ENCODE data around the gene TM4SF5. TPM values are rescaled to one million over a fixed set of nuclear protein-coding genes. Genes with fewer than 3 reads are reported as not detected.

The TM4SF5 gene
- polyA plus RNA-seq, 1 donor from 2014 or later, result not detected

DNA sequence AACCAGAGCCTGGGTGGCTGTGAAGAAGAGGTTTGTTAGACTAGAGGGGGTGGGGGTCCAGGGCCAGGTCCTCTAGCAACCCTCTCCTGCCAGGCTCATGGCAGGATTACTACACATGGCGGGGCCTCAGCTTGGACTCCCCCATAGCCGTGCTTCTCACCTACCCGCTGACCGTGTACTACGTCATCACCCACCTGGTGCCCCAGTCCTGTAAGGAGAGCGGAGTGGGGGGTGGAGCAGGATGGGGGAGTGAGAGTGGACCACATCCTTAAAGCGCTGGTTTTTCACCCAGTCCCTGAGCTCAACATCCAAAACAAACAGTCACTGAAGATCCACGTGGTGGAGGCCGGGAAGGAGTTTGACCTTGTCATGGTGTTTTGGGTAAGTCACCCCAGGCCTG is 27.8 kb upstream of the TM4SF5 start:
- H3K4me2 ChIP-seq (ENCODE audit: low read length), result no peak overlapping the region
- no peak overlapping the region for H3K4me3 ChIP-seq (ENCODE audit: low read length)
- no peaks in the 10 kb centered on the region for H3K9me3 ChIP-seq (ENCODE audit: low read length)
- no peaks in the 10 kb centered on the region for H4K20me1 ChIP-seq (ENCODE audit: insufficient read depth)
- TF ChIP-seq MXI1 (conservative IDR thresholded peaks at IDR 0.05; ENCODE audit: poor library complexity, severe bottlenecking), result no peak
- no peak for TF ChIP-seq CTCF (IDR thresholded peaks at IDR 0.05; ENCODE audit: poor library complexity, severe bottlenecking)
- no peak for TF ChIP-seq RAD21 (conservative IDR thresholded peaks at IDR 0.05)
- TF ChIP-seq TAF1 (IDR thresholded peaks at IDR 0.05; ENCODE audit: low read depth), result no peak
- no peak for TF ChIP-seq EZH2 (IDR thresholded peaks at IDR 0.05; ENCODE audit: borderline replicate concordance, insufficient read depth, low read length, poor library complexity, severe bottlenecking)
- TF ChIP-seq EP300 (conservative IDR thresholded peaks at IDR 0.05; ENCODE audit: poor library complexity, severe bottlenecking), result no peak
- TF ChIP-seq SMC3 (conservative IDR thresholded peaks at IDR 0.05; ENCODE audit: poor library complexity), result no peak
- TF ChIP-seq POLR2AphosphoS5 (IDR thresholded peaks at IDR 0.05), result no peak
- TF ChIP-seq, protein P1, sequence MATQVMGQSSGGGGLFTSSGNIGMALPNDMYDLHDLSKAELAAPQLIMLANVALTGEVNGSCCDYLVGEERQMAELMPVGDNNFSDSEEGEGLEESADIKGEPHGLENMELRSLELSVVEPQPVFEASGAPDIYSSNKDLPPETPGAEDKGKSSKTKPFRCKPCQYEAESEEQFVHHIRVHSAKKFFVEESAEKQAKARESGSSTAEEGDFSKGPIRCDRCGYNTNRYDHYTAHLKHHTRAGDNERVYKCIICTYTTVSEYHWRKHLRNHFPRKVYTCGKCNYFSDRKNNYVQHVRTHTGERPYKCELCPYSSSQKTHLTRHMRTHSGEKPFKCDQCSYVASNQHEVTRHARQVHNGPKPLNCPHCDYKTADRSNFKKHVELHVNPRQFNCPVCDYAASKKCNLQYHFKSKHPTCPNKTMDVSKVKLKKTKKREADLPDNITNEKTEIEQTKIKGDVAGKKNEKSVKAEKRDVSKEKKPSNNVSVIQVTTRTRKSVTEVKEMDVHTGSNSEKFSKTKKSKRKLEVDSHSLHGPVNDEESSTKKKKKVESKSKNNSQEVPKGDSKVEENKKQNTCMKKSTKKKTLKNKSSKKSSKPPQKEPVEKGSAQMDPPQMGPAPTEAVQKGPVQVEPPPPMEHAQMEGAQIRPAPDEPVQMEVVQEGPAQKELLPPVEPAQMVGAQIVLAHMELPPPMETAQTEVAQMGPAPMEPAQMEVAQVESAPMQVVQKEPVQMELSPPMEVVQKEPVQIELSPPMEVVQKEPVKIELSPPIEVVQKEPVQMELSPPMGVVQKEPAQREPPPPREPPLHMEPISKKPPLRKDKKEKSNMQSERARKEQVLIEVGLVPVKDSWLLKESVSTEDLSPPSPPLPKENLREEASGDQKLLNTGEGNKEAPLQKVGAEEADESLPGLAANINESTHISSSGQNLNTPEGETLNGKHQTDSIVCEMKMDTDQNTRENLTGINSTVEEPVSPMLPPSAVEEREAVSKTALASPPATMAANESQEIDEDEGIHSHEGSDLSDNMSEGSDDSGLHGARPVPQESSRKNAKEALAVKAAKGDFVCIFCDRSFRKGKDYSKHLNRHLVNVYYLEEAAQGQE (IDR thresholded peaks at IDR 0.05; ENCODE audit: borderline replicate concordance), result no peak
- H2AFZ ChIP-seq (ENCODE audit: low read depth, low read length), result no peak overlapping the region
- no peak overlapping the region for H3K27ac ChIP-seq (ENCODE audit: low read length)
- no peak overlapping the region for H3K9ac ChIP-seq (ENCODE audit: low read length)
- H3F3A ChIP-seq (ENCODE audit: insufficient read depth, low read length, poor library complexity, severe bottlenecking), result no peaks in the 10 kb centered on the region
- H3K27me3 ChIP-seq (ENCODE audit: insufficient read depth, low read depth, low read length), result peaks cover 59% of the 10 kb centered on the region
- H3K79me2 ChIP-seq (replicated peaks; ENCODE audit: insufficient read depth, low read length), result no peaks in the 10 kb centered on the region
- no peaks in the 10 kb centered on the region for H3K9me2 ChIP-seq (ENCODE audit: insufficient read depth, low read length)
- H3K36me3 ChIP-seq (ENCODE audit: insufficient read depth, low read length), result no peaks in the 10 kb centered on the region

GRCh38 chr17:4744999-4745969 is 26.4 kb upstream of the TM4SF5 start:
- TF ChIP-seq EP300 (conservative IDR thresholded peaks at IDR 0.05; ENCODE audit: poor library complexity, severe bottlenecking), result no peak
- no peak for TF ChIP-seq MXI1 (conservative IDR thresholded peaks at IDR 0.05; ENCODE audit: poor library complexity, severe bottlenecking)
- no peak for TF ChIP-seq CTCF (IDR thresholded peaks at IDR 0.05; ENCODE audit: poor library complexity, severe bottlenecking)
- no peak for TF ChIP-seq RAD21 (conservative IDR thresholded peaks at IDR 0.05)
- TF ChIP-seq SMC3 (conservative IDR thresholded peaks at IDR 0.05; ENCODE audit: poor library complexity), result no peak
- TF ChIP-seq TAF1 (IDR thresholded peaks at IDR 0.05; ENCODE audit: low read depth), result no peak
- no peak for TF ChIP-seq EZH2 (IDR thresholded peaks at IDR 0.05; ENCODE audit: borderline replicate concordance, insufficient read depth, low read length, poor library complexity, severe bottlenecking)
- TF ChIP-seq POLR2AphosphoS5 (IDR thresholded peaks at IDR 0.05), result no peak
- TF ChIP-seq, protein P1 (IDR thresholded peaks at IDR 0.05; ENCODE audit: borderline replicate concordance), result no peak
- Histone ChIP-seq H3K4me3 (ENCODE audit: low read length) (no peak overlapping the region), H2AFZ (ENCODE audit: low read depth, low read length) (no peak overlapping the region), H3F3A (ENCODE audit: insufficient read depth, low read length, poor library complexity, severe bottlenecking) (no peaks in the 10 kb centered on the region), H4K20me1 (ENCODE audit: insufficient read depth) (no peaks in the 10 kb centered on the region), H3K4me2 (ENCODE audit: low read length) (no peak overlapping the region), H3K9me3 (ENCODE audit: low read length) (no peaks in the 10 kb centered on the region), H3K9me2 (ENCODE audit: insufficient read depth, low read length) (no peaks in the 10 kb centered on the region), H3K27me3 (ENCODE audit: insufficient read depth, low read depth, low read length) (peaks cover 45% of the 10 kb centered on the region), H3K27ac (ENCODE audit: low read length) (no peak overlapping the region), H3K9ac (ENCODE audit: low read length) (no peak overlapping the region), H3K79me2 (replicated peaks; ENCODE audit: insufficient read depth, low read length) (no peaks in the 10 kb centered on the region), H3K36me3 (ENCODE audit: insufficient read depth, low read length) (no peaks in the 10 kb centered on the region)
